Urinary bladder (tissue), 4 donors: Measurements from ENCODE around the gene SLC36A4. TPM values are rescaled to one million over a fixed set of nuclear protein-coding genes. Genes with fewer than 3 reads are reported as not detected.
A peak's percentile ranks its signal among the peaks of the same experiment; 100 is the strongest.
"Not testable (repeated sequence)": the region's sequence is repeated elsewhere in the genome, so short reads cannot be mapped to it uniquely, and the experiment has no call there.

ENCODE experiments used
- DNase-seq: peaks from one replicate; pipeline ENCODE4 v3.0.0-alpha.2; 2015; ENCODE audit errors: extremely low spot score
- H3K27ac ChIP-seq: one replicate; pipeline ENCODE4 v1.5.1; 2013; ENCODE audit warnings: low read depth, mild to moderate bottlenecking, moderate library complexity
- H3K36me3 ChIP-seq: one replicate; pipeline ENCODE4 v1.6.1; 2013; ENCODE audit warnings: mild to moderate bottlenecking, moderate library complexity; ENCODE audit not compliant: insufficient read depth
- H3K4me1 ChIP-seq: one replicate; pipeline ENCODE4 v1.6.1; 2013; ENCODE audit warnings: mild to moderate bottlenecking, moderate library complexity; ENCODE audit not compliant: insufficient read depth
- H3K4me3 ChIP-seq: one replicate; pipeline ENCODE4 v1.5.1; 2013; ENCODE audit warnings: low read depth, low read length
- WGBS: extraction: QIAGEN DNeasy Blood & Tissue Kit; methylation state at CpG from one replicate; pipeline ENCODE4 v1.1.7; 2013; 5-methylcytosine and 5-hydroxymethylcytosine counted together
- polyA plus RNA-seq: library from polyadenylated mRNA; stranded (reverse); fragments of 200-250 nt; gene quantifications from one replicate; pipeline ENCODE4 v1.2.3, GENCODE V29; 2013
- small RNA-seq: library from RNA; depleted of rRNA; stranded (forward); fragments of <200 nt; gene quantifications from one replicate; pipeline ENCODE3, GENCODE V24; 2014
- total RNA-seq: library from RNA; depleted of rRNA; stranded (reverse); fragments of >200 nt; gene quantifications from one replicate; pipeline ENCODE4 v1.2.3, GENCODE V29; 2014
- donor health status: healthy with polysubstance abuse.
- donor health status: healthy.

The SLC36A4 gene
- total and polyA plus RNA-seq, 2 donors = 12.1 to 28.3 TPM

DNA sequence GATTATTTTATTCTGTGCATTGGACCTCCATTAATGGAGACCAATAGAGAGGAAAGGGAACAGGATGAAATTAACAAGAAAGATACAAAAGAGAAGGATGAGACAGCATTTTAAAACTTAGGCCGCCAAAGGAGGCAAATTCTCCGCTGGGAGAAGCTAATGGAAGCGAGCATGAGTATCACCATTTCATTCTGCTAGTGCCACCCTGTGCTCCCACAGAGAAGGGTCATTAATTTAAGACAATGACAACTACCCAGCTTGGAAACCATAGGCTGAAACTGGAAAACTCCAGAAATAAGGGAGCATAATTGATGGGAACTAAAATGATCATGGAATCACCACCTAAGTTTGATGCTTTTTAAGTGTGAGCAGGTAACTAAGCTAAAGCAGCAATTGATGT, 69.2 kb downstream of the SLC36A4 start:
- Histone ChIP-seq H3K4me3 (no peak overlapping the region), H3K36me3 (no peaks in the 10 kb centered on the region), H3K4me1 (no peaks in the 10 kb centered on the region), H3K27ac (no peak overlapping the region)
- 95% methylated on average over 3 of the region's 3 CpGs for WGBS
- no peak for DNase-seq

DNA sequence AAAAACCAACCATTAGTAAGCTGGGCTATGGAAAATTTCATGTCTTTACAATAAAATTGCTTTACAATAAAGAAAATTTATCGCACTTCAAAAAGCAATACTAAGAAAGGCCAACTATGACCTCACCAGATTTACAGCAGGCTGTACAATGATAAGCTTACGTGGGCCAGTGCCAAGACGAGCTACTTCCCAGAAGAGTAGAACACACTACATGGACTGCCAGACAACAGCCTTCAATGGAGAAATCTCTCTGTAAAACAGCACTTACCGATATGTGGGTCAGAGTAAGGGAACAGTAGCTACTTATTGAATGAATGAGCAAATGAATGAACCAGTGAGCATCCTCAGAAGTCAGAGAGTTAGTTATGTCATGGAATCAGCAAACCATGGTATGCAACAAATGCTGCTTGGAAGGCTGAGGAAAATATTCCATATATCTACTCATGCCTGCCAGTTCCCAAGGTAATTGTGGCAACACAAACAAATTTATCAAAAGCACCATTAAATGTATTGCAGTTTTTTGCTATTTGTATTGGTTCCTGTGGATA, 74.4 kb downstream of the SLC36A4 start:
- DNase-seq = peak; percentile 35
- no peaks in the 10 kb centered on the region for H3K36me3 ChIP-seq
- H3K4me3 ChIP-seq = no peak overlapping the region
- no peak overlapping the region for H3K27ac ChIP-seq
- 23% methylated on average over 4 of the region's 4 CpGs for WGBS
- no peaks in the 10 kb centered on the region for H3K4me1 ChIP-seq

DNA sequence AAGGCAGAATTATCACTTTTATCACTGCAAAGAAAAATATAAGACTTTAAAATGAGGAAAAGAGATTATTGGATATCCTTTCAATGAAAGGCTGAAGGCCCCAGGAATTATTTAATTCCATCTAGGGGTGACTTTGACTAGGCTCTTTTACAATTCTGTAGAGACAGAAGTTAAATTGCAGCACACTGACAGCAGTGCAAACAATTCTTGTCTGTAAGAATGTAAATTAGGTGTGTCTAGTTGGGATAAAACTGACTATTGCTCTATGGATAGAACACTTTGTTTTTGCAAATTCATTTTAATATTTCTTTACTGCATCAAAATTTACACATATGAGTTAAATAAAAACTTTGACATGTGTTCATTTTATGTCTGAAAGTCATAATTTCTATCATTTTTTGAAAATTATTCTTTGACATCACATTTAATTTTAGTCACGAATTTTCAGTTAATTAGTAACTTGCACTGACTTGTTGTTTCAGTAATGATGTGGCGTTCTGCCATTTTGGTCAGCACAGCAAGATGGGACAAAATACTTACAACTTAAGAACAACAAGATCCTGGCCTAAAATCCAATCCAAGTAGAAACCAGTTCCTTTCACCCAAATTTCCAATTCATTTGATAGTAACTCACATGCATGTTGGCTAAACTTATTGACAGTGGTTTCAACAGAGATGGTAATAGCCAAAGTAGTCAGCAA, 75.1 kb downstream of the SLC36A4 start:
- Histone ChIP-seq H3K36me3 (no peaks in the 10 kb centered on the region), H3K27ac (no peak overlapping the region), H3K4me3 (no peak overlapping the region), H3K4me1 (no peaks in the 10 kb centered on the region)
- 87% methylated on average over 2 of the region's 2 CpGs for WGBS
- DNase-seq = no peak

DNA sequence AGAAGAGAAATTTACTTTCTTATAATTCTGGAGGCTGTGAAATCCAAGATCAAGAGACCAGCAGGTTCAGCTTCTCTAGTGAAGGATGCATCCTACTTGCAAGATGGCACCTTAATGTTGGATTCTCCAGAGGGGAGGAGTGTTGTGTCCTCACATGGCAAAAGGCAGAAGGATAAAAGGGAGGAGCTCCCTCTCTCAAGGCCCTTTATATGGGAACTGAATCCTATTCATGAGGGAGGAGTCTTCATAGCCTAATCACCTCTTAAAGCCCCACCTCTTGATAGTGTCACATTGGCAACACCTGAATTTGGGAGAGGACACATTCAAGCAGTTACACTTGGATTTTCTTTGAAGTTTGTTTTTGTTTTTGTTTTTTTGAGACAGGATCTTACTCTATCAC, 79.5 kb downstream of the SLC36A4 start:
- no peak for DNase-seq

DNA sequence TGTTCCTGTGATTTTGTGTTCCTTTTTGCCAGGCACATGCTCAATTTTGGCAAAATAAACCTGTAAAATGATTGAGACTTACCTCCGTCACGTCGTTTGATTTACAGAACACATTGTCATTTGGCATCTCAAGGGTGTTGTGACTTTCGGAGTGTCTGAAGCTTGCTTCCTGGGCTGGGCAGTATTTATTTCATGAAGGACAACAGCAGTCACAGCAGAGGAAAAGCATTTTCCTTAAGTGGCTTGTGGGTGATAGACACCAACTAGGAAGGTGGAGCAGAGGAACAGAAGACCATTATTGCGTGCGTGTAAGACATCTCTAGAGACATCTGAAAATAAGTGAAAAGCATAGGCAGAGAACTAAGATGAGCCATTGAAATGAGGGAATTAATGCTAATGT, 80.2 kb downstream of the SLC36A4 start:
- 48% methylated on average over 6 of the region's 6 CpGs for WGBS

More for the DNA sequence above, 79.5 kb downstream of the SLC36A4 start:
- Histone ChIP-seq H3K4me3 (no peak overlapping the region), H3K4me1 (no peaks in the 10 kb centered on the region), H3K36me3 (no peaks in the 10 kb centered on the region), H3K27ac (no peak overlapping the region)

DNA sequence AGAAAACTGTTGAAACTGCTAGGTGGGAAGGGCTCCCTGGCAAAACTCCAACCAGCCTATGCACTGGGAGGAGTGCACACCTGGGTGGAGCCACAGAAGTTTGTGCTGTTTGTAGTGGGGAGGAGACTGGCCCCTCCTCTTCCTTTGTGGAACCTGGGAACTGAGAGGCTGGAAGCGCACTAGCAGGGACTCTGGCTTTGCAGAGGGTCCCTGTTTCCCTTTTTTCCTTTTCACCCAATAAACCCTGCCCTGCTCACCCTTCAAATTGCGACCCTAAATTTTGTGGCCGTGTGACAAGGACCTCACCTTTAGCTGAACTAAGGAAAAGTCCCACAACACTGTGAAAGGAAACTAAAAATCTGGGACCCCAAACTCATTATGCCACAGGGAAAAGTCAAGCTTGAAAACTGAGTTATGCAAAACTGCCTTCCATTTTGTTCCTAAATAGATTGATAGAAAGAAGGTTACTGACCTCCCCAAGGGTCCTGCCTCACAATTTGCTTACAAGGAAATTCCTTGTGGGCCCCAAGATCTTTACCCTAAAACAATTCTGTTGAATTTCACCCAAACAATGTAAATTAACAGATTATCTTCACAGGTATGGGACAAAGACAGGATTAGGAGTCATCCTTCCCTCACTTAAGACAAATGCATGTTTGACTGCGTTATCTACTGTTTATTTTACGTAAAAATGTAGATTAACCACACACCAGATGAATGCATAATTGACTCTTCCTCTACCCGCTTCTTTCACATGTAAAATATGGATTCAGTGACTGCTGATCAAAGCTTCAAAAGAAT, 81.0 kb downstream of the SLC36A4 start:
- Histone ChIP-seq H3K36me3 (no peaks in the 10 kb centered on the region), H3K4me1 (no peaks in the 10 kb centered on the region), H3K4me3 (no peak overlapping the region), H3K27ac (no peak overlapping the region)
- 56% methylated on average over 6 of the region's 6 CpGs for WGBS
- DNase-seq = no peak

More for the DNA sequence above, 80.2 kb downstream of the SLC36A4 start:
- Histone ChIP-seq H3K36me3 (no peaks in the 10 kb centered on the region), H3K4me3 (no peak overlapping the region), H3K4me1 (no peaks in the 10 kb centered on the region), H3K27ac (no peak overlapping the region)
- DNase-seq = no peak

DNA sequence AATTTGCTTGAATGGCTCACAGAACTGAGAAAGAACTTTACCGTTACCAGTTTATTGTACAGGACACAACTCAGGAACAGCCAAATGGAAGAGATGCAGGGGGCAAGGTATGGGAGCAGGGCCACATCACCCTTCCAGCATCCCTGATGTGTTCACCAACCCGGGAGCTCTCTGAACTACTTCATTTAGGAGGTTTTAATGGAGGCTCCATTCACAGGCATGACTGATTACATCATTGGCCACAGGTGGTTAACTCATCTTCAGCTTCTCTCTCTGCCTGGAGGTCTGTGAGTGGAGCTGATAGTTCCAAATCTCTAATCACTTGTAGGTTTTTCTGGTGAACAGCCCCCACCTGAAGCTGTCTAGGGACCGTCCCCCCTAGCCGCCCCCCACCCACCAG, 83.5 kb downstream of the SLC36A4 start:
- Histone ChIP-seq H3K4me1 (no peaks in the 10 kb centered on the region), H3K36me3 (no peaks in the 10 kb centered on the region), H3K27ac (no peak overlapping the region), H3K4me3 (no peak overlapping the region)
- 79% methylated on average over 4 of the region's 4 CpGs for WGBS
- DNase-seq = no peak

DNA sequence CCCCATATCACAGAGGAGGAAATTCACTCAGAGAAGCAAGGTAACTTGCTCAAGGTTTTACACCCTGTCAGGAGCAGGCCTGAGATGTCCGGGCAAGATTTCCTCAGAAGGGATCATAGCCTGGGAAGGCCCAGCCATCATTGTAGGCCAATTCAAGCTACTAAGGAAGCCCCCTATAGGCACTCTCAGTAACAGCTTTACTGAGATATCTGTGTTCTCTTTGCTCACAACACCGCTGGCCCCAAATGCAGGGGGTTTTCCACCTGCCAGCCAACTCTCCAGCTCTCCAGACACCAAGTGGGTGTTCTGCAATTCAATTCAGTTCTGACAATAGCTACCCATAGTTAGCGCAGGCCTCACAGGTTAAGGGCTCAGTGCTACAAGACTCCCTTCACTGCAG, 84.0 kb downstream of the SLC36A4 start:
- Histone ChIP-seq H3K36me3 (no peaks in the 10 kb centered on the region), H3K4me3 (no peak overlapping the region), H3K27ac (no peak overlapping the region), H3K4me1 (no peaks in the 10 kb centered on the region)
- 71% methylated on average over 3 of the region's 3 CpGs for WGBS
- no peak for DNase-seq

DNA sequence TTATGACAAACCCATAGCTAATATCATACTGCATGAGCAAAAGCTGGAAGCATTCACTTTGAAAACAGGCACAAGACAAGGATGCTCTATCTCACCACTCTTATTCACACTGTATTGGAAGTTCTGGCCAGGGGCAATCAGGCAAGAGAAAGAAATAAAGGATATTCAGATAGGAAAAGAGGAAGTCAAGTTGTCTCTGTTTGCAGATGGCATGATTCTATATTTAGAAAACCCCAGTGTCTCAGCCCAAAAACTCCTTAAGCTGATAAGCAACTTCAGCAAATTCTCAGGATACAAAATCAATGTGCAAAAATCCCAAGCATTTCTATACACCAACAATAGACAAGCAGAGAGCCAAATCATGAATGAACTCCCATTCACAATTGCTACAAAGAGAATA, 86.6 kb downstream of the SLC36A4 start:
- DNase-seq, H3K4me3 ChIP-seq, H3K27ac ChIP-seq, H3K36me3 ChIP-seq, H3K4me1 ChIP-seq: not testable (repeated sequence)

DNA sequence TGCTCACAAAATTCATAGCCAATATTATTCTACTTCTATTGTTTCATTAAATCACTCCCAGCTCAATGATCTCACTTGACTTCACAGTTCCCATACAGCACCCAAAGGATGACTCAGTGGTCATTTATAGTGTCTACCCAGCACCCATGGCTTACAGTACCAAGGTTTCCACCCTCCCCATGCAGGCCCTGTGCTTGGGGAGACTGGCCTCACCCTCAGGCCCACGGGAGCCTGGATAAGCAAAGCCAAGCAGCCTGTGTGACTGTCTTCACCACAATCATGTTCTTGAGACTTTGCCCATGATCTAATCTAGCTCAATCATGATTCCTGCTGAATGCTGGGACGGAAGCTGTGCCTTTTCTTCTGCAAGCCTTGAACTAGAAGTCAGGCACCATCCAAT, 97.6 kb downstream of the SLC36A4 start:
- Histone ChIP-seq H3K36me3 (no peaks in the 10 kb centered on the region), H3K4me1 (no peaks in the 10 kb centered on the region), H3K4me3 (no peak overlapping the region), H3K27ac (no peak overlapping the region)
- 53% methylated on average over 2 of the region's 2 CpGs for WGBS
- DNase-seq = no peak

DNA sequence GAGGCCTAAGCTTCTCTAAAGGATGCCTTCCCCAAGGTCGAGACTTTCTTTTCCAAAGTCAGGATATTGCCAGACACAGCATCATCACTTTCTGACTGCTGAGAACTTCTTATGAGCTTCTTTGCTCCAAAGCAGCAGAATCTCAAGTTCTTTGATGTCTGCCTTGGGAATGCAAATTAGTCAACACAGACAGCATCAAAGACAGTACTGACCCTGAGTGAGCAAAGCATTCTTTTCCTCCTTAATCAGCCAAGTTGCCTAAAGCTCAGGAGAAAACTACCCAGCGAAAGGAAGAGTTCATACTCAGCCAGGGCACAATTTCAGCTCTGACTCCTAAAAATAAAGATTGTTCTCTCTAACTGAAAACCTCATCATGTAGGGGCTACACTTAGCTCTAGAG, 98.0 kb downstream of the SLC36A4 start:
- DNase-seq = no peak
- 73% methylated on average over 2 of the region's 2 CpGs for WGBS
- Histone ChIP-seq H3K36me3 (no peaks in the 10 kb centered on the region), H3K27ac (no peak overlapping the region), H3K4me3 (no peak overlapping the region), H3K4me1 (no peaks in the 10 kb centered on the region)

Small RNA genes within 50 kb of the gene (small RNA-seq; reads per million reads assigned to genes)
- not detected for gene AP003072.1

Other genes with a start within 250 kb of the SLC36A4 start
- not detected for gene MTNR1B, start 228.3 kb downstream of the SLC36A4 start, total RNA-seq
- not detected for gene MTNR1B, start 228.3 kb downstream of the SLC36A4 start, polyA plus RNA-seq
- gene DEUP1, start 132.8 kb upstream of the SLC36A4 start, total RNA-seq = 0.16 TPM
- gene DEUP1, start 132.8 kb upstream of the SLC36A4 start, polyA plus RNA-seq = not detected